GM23338 (cell line): ENCODE measurements around the gene TAOK3. TPM values are rescaled to one million over a fixed set of nuclear protein-coding genes. Genes with fewer than 3 reads are reported as not detected.

Experiments used
- ATAC-seq: fragments of 200-7000 bp; cut with Tn5 transposase; 3 replicates; pipeline ENCODE4 v1.9.1; 2020
- DNase-seq: peaks from one replicate; pipeline ENCODE4 v3.0.0-alpha.2; 2015; ENCODE audit warnings: low spot score
- H2AFZ ChIP-seq: fragments of 200-600 bp; sonication (generic); 2 replicates; pipeline ENCODE4 v1.8.0; 2016; ENCODE audit warnings: antibody characterized with exemption, mild to moderate bottlenecking, moderate library complexity
- H3F3A ChIP-seq: fragments of 200-600 bp; sonication (generic); replicated peaks from 2 replicates; pipeline ENCODE4 v1.8.0; 2017; ENCODE audit warnings: antibody characterized with exemption, mixed run types, low read depth
- H3K27ac ChIP-seq: fragments of 200-600 bp; sonication (generic); 2 replicates; pipeline ENCODE4 v1.6.1; 2016; ENCODE audit warnings: low read depth
- H3K27me3 ChIP-seq: fragments of 200-600 bp; sonication (generic); 2 replicates; pipeline ENCODE4 v1.8.0; 2016; ENCODE audit warnings: mild to moderate bottlenecking, mixed run types, moderate library complexity; ENCODE audit not compliant: insufficient read depth
- H3K36me3 ChIP-seq: fragments of 200-600 bp; sonication (generic); 2 replicates; pipeline ENCODE4 v1.8.0; 2016; ENCODE audit warnings: mild to moderate bottlenecking; ENCODE audit not compliant: insufficient read depth
- H3K4me1 ChIP-seq: fragments of 200-600 bp; sonication (generic); 2 replicates; pipeline ENCODE4 v1.8.0; 2016; ENCODE audit warnings: mild to moderate bottlenecking, moderate library complexity; ENCODE audit not compliant: insufficient read depth
- H3K4me2 ChIP-seq: fragments of 200-600 bp; sonication (generic); 2 replicates; pipeline ENCODE4 v1.7.1; 2017; ENCODE audit warnings: mixed run types
- H3K4me3 ChIP-seq: fragments of 200-600 bp; sonication (generic); 2 replicates; pipeline ENCODE4 v1.6.1; 2016; ENCODE audit warnings: mixed run types
- H3K79me2 ChIP-seq: fragments of 200-600 bp; sonication (generic); replicated peaks from 2 replicates; pipeline ENCODE4 v1.8.0; 2017; ENCODE audit warnings: mild to moderate bottlenecking; ENCODE audit not compliant: insufficient read depth
- H3K9me2 ChIP-seq: fragments of 200-600 bp; sonication (generic); 2 replicates; pipeline ENCODE4 v1.8.0; 2017; ENCODE audit not compliant: insufficient read depth
- H4K20me1 ChIP-seq: fragments of 200-600 bp; sonication (generic); replicated peaks from 2 replicates; pipeline ENCODE4 v1.8.0; 2017; ENCODE audit warnings: mild to moderate bottlenecking; ENCODE audit not compliant: insufficient read depth
- H3K27ac Mint-ChIP-seq: 2 replicates; pipeline ENCODE4 v1.8.0; 2020; ENCODE audit warnings: inconsistent platforms, mild to moderate bottlenecking, moderate library complexity, mixed read lengths
- H3K27me3 Mint-ChIP-seq: 3 replicates; pipeline ENCODE4 v1.8.0; 2022; ENCODE audit warnings: low read depth, mild to moderate bottlenecking, moderate library complexity, mixed read lengths, inconsistent platforms; ENCODE audit not compliant: insufficient read depth, poor library complexity
- H3K36me3 Mint-ChIP-seq: 3 replicates; pipeline ENCODE4 v1.8.0; 2021; ENCODE audit warnings: low read depth, mild to moderate bottlenecking, inconsistent platforms, moderate library complexity, mixed read lengths
- H3K4me1 Mint-ChIP-seq: 3 replicates; pipeline ENCODE4 v1.8.0; 2020; ENCODE audit warnings: mild to moderate bottlenecking, inconsistent platforms, mixed read lengths
- H3K4me3 Mint-ChIP-seq: 3 replicates; pipeline ENCODE4 v1.8.0; 2021; ENCODE audit warnings: moderate library complexity, mild to moderate bottlenecking, inconsistent platforms, mixed read lengths
- H3K9me3 Mint-ChIP-seq: 3 replicates; pipeline ENCODE4 v1.8.0; 2020; ENCODE audit warnings: moderate library complexity, mild to moderate bottlenecking, inconsistent platforms, mixed read lengths
- CREB1 ChIP-seq: fragments of 250-450 bp; sonication (Bioruptor Pico); IDR thresholded peaks from 2 replicates; pipeline ENCODE4 v1.5.0; 2020; ENCODE audit warnings: low read depth, mild to moderate bottlenecking, moderate library complexity
- EZH2 ChIP-seq: fragments of 200-600 bp; sonication (generic); IDR thresholded peaks from one replicate; pipeline ENCODE4 v1.8.0; 2017; ENCODE audit warnings: antibody characterized with exemption, mild to moderate bottlenecking, low read depth; ENCODE audit not compliant: unreplicated experiment
- EZH2phosphoT487 ChIP-seq: fragments of 200-600 bp; sonication (generic); IDR thresholded peaks from one replicate; pipeline ENCODE4 v1.8.1; 2018; ENCODE audit warnings: antibody characterized with exemption; ENCODE audit not compliant: unreplicated experiment
- JUNB ChIP-seq: IDR thresholded peaks from one replicate; pipeline ENCODE4 v1.6.1; 2016; ENCODE audit warnings: antibody characterized with exemption; ENCODE audit not compliant: unreplicated experiment
- NANOG ChIP-seq: IDR thresholded peaks from 2 replicates; pipeline ENCODE4 v1.6.1; 2016; ENCODE audit warnings: antibody characterized with exemption, borderline replicate concordance
- POLR2AphosphoS5 ChIP-seq: IDR thresholded peaks from 2 replicates; pipeline ENCODE4 v1.6.1; 2016; ENCODE audit warnings: antibody characterized with exemption, low read depth
- REST ChIP-seq: IDR thresholded peaks from one replicate; pipeline ENCODE4 v1.6.1; 2018; ENCODE audit warnings: antibody characterized with exemption; ENCODE audit not compliant: unreplicated experiment
- STAT1 ChIP-seq: IDR thresholded peaks from one replicate; pipeline ENCODE4 v1.6.1; 2016; ENCODE audit warnings: antibody characterized with exemption; ENCODE audit not compliant: unreplicated experiment
- ZNF114 ChIP-seq: fragments of 250-450 bp; sonication (Bioruptor Pico); IDR thresholded peaks from 2 replicates; pipeline ENCODE4 v1.5.0; 2020; ENCODE audit warnings: mild to moderate bottlenecking, moderate library complexity
- ZNF331 ChIP-seq: fragments of 250-450 bp; sonication (Bioruptor Pico); IDR thresholded peaks from 2 replicates; pipeline ENCODE4 v1.5.0; 2020; ENCODE audit warnings: low read depth, mild to moderate bottlenecking, moderate library complexity
- polyA plus RNA-seq: library from polyadenylated mRNA; unstranded; fragments of >200 nt; fragmentation: Nextera tagmentation; extraction: Ambion mirVana; gene quantifications from 2 replicates; pipeline ENCODE4 v1.2.1, GENCODE V29; 2016
- total RNA-seq: library from RNA; depleted of rRNA; stranded (reverse); fragments of >200 nt; shearing (Covaris generic); gene quantifications from 2 replicates; pipeline ENCODE4 v1.2.3, GENCODE V29; 2014
- TF ChIP-seq, protein P1 (sequence below): IDR thresholded peaks from 2 replicates; pipeline ENCODE4 v1.6.1; 2016; ENCODE audit warnings: antibody characterized with exemption
- TF ChIP-seq, protein P2 (sequence below), 2 experiments: fragments of 200-600 bp in 1 of 2; sonication (generic) in 1 of 2; conservative IDR thresholded peaks; 2 replicates each; pipeline versions ENCODE4 v1.5.1 to v1.6.1; 2016 to 2017; ENCODE audit warnings: antibody characterized with exemption in 2 of 2, low read depth in 2 of 2, mild to moderate bottlenecking in 2 of 2, moderate library complexity in 1 of 2

TAOK3 gene
- total and polyA plus RNA-seq, 2 experiments from 2014 or later, result 7.6 to 20.4 TPM

GRCh38 chr12:118187751-118188435 lies 184.8 kb downstream of the TAOK3 start:
- TF ChIP-seq ZNF331 (CRISPR knock-in tag), result no peak
- Histone ChIP-seq H3K4me3 (no peak overlapping the region), H3K4me1 (peaks cover 13% of the 10 kb centered on the region), H3K79me2 (no peaks in the 10 kb centered on the region), H3F3A (no peaks in the 10 kb centered on the region), H2AFZ (no peak overlapping the region), H3K4me2 (no peak overlapping the region), H3K27ac (no peak overlapping the region), H3K36me3 (no peaks in the 10 kb centered on the region), H3K9me2 (no peaks in the 10 kb centered on the region), H3K27me3 (no peaks in the 10 kb centered on the region), H4K20me1 (no peaks in the 10 kb centered on the region)
- Mint-ChIP-seq H3K4me3 (no peak overlapping the region), H3K36me3 (no peaks in the 10 kb centered on the region), H3K27me3 (no peaks in the 10 kb centered on the region), H3K27ac (no peak overlapping the region), H3K4me1 (peaks cover 22% of the 10 kb centered on the region), H3K9me3 (no peaks in the 10 kb centered on the region)
- ATAC-seq, result no peak
- DNase-seq, result no peak

GRCh38 chr12:118185602-118186397 lies 186.9 kb downstream of the TAOK3 start:
- Histone ChIP-seq H3K27ac (no peak overlapping the region), H3K27me3 (no peaks in the 10 kb centered on the region), H3K36me3 (no peaks in the 10 kb centered on the region), H3F3A (no peaks in the 10 kb centered on the region), H3K4me3 (no peak overlapping the region), H3K4me1 (peaks cover 13% of the 10 kb centered on the region), H3K79me2 (no peaks in the 10 kb centered on the region), H4K20me1 (no peaks in the 10 kb centered on the region), H3K4me2 (no peak overlapping the region), H3K9me2 (no peaks in the 10 kb centered on the region), H2AFZ (no peak overlapping the region)
- H3K27me3 Mint-ChIP-seq, result no peaks in the 10 kb centered on the region
- H3K27ac Mint-ChIP-seq, result no peak overlapping the region
- H3K4me1 Mint-ChIP-seq, result peaks cover 22% of the 10 kb centered on the region
- no peak overlapping the region for H3K4me3 Mint-ChIP-seq
- H3K9me3 Mint-ChIP-seq, result no peaks in the 10 kb centered on the region
- DNase-seq (no peak), ATAC-seq (no peak)
- H3K36me3 Mint-ChIP-seq, result 0 out of 3 replicates have a peak, but pooled peaks cover 2% of the 10 kb centered on the region
- no peak for TF ChIP-seq CREB1
- no peak for TF ChIP-seq REST
- TF ChIP-seq ZNF331 (CRISPR knock-in tag), result no peak
- no peak for TF ChIP-seq JUNB
- TF ChIP-seq ZNF114 (CRISPR knock-in tag), result no peak
- no peak for TF ChIP-seq POLR2AphosphoS5
- TF ChIP-seq EZH2, result no peak
- TF ChIP-seq NANOG, result no peak
- TF ChIP-seq STAT1, result no peak
- TF ChIP-seq, protein P1, sequence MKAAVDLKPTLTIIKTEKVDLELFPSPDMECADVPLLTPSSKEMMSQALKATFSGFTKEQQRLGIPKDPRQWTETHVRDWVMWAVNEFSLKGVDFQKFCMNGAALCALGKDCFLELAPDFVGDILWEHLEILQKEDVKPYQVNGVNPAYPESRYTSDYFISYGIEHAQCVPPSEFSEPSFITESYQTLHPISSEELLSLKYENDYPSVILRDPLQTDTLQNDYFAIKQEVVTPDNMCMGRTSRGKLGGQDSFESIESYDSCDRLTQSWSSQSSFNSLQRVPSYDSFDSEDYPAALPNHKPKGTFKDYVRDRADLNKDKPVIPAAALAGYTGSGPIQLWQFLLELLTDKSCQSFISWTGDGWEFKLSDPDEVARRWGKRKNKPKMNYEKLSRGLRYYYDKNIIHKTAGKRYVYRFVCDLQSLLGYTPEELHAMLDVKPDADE, result no peak
- TF ChIP-seq, protein P2, sequence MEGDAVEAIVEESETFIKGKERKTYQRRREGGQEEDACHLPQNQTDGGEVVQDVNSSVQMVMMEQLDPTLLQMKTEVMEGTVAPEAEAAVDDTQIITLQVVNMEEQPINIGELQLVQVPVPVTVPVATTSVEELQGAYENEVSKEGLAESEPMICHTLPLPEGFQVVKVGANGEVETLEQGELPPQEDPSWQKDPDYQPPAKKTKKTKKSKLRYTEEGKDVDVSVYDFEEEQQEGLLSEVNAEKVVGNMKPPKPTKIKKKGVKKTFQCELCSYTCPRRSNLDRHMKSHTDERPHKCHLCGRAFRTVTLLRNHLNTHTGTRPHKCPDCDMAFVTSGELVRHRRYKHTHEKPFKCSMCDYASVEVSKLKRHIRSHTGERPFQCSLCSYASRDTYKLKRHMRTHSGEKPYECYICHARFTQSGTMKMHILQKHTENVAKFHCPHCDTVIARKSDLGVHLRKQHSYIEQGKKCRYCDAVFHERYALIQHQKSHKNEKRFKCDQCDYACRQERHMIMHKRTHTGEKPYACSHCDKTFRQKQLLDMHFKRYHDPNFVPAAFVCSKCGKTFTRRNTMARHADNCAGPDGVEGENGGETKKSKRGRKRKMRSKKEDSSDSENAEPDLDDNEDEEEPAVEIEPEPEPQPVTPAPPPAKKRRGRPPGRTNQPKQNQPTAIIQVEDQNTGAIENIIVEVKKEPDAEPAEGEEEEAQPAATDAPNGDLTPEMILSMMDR (conservative IDR thresholded peaks at IDR 0.05; ENCODE audit: low read depth in 2 of 2), result no peak
- no peak for TF ChIP-seq EZH2phosphoT487
